ENCODE measurements around the gene HTRA3. TPM values are rescaled to one million over a fixed set of nuclear protein-coding genes. Genes with fewer than 3 reads are reported as not detected.
A peak's percentile ranks its signal among the peaks of the same experiment; 100 is the strongest.

The HTRA3 gene
- total RNA-seq: 0.16 and 0.37 TPM in 2 replicates
- long read RNA-seq: 0 reads

- Mint-ChIP-seq H3K27ac (ENCODE audit: unreplicated experiment) (no peak within 1 kb of the TSS), H3K9me3 (ENCODE audit: unreplicated experiment) (no peaks in the 10 kb centered on the region), H3K27me3 (ENCODE audit: unreplicated experiment) (peaks cover 14% of the 10 kb centered on the region), H3K4me3 (ENCODE audit: unreplicated experiment) (peak within 1 kb of the TSS; percentile 26), H3K36me3 (ENCODE audit: unreplicated experiment) (no peaks in the 10 kb centered on the region), H3K4me1 (ENCODE audit: unreplicated experiment) (peaks cover 5% of the 10 kb centered on the region)
- no peak for DNase-seq (ENCODE audit: extremely low spot score, unreplicated experiment)
- TF ChIP-seq CTCF (IDR thresholded peaks at IDR 0.05): no peak
These were observed at the start of gene HTRA3 for GRCh38 chr4:8269535-8270417. Gene HTRA3 (plus strand): TSS chr4:8269754. CDS start chr4:8269969, 215 bp downstream.

GRCh38 chr4:8220661-8221450, 48.7 kb upstream of the HTRA3 start:
- H3K4me1 Mint-ChIP-seq (ENCODE audit: unreplicated experiment): peaks cover 5% of the 10 kb centered on the region
- no peaks in the 10 kb centered on the region for H3K36me3 Mint-ChIP-seq (ENCODE audit: unreplicated experiment)
- no peaks in the 10 kb centered on the region for H3K27me3 Mint-ChIP-seq (ENCODE audit: unreplicated experiment)
- H3K27ac Mint-ChIP-seq (ENCODE audit: unreplicated experiment): no peak overlapping the region
- TF ChIP-seq CTCF (IDR thresholded peaks at IDR 0.05): no peak
- no peaks in the 10 kb centered on the region for H3K9me3 Mint-ChIP-seq (ENCODE audit: unreplicated experiment)
- DNase-seq (ENCODE audit: extremely low spot score, unreplicated experiment): no peak
- H3K4me3 Mint-ChIP-seq (ENCODE audit: unreplicated experiment): no peak overlapping the region

- TF ChIP-seq CTCF (IDR thresholded peaks at IDR 0.05): no peak
- no peak overlapping the region for H3K27ac Mint-ChIP-seq (ENCODE audit: unreplicated experiment)
- no peak for DNase-seq (ENCODE audit: extremely low spot score, unreplicated experiment)
- no peaks in the 10 kb centered on the region for H3K36me3 Mint-ChIP-seq (ENCODE audit: unreplicated experiment)
- H3K4me3 Mint-ChIP-seq (ENCODE audit: unreplicated experiment): no peak overlapping the region
- no peaks in the 10 kb centered on the region for H3K9me3 Mint-ChIP-seq (ENCODE audit: unreplicated experiment)
- H3K27me3 Mint-ChIP-seq (ENCODE audit: unreplicated experiment): no peaks in the 10 kb centered on the region
- H3K4me1 Mint-ChIP-seq (ENCODE audit: unreplicated experiment): peaks cover 11% of the 10 kb centered on the region
These were observed 48.1 kb upstream of the HTRA3 start for GRCh38 chr4:8221476-8221875.

GRCh38 chr4:8221985-8222384, 47.6 kb upstream of the HTRA3 start:
- TF ChIP-seq CTCF (IDR thresholded peaks at IDR 0.05): no peak
- H3K4me1 Mint-ChIP-seq (ENCODE audit: unreplicated experiment): peaks cover 14% of the 10 kb centered on the region
- no peaks in the 10 kb centered on the region for H3K9me3 Mint-ChIP-seq (ENCODE audit: unreplicated experiment)
- no peaks in the 10 kb centered on the region for H3K27me3 Mint-ChIP-seq (ENCODE audit: unreplicated experiment)
- no peak overlapping the region for H3K4me3 Mint-ChIP-seq (ENCODE audit: unreplicated experiment)
- no peak overlapping the region for H3K27ac Mint-ChIP-seq (ENCODE audit: unreplicated experiment)
- no peak for DNase-seq (ENCODE audit: extremely low spot score, unreplicated experiment)
- no peaks in the 10 kb centered on the region for H3K36me3 Mint-ChIP-seq (ENCODE audit: unreplicated experiment)
